H1 (cell line): ENCODE data around the gene SPINT2. TPM values are rescaled to one million over a fixed set of nuclear protein-coding genes. Genes with fewer than 3 reads are reported as not detected.

Experiments
- CTCF ChIA-PET: fragments of 300-600 bp; sonication (Branson Sonifier 250); formaldehyde crosslinking; loops from one replicate; lab custom pipeline; 2021; ENCODE audit not compliant: partially characterized antibody; lab: Charles Lee
- POLR2A ChIA-PET: fragments of 300-600 bp; sonication (Branson Sonifier 250); formaldehyde crosslinking; loops from one replicate; lab custom pipeline; 2021; ENCODE audit warnings: inconsistent platforms; ENCODE audit not compliant: partially characterized antibody; lab: Charles Lee
- DNase-seq, 2 experiments: peaks; one replicate each; pipeline versions ENCODE4 v3.0.0 to v3.0.0-alpha.2; 2010 to 2022; ENCODE audit warnings: low spot score in 2 of 2, low read depth in 1 of 2, mixed read lengths in 1 of 2
- FAIRE-seq: peaks from 2 replicates; lab custom pipeline; 2011; peaks lifted over from hg19 to GRCh38; lab: Jason Lieb, UNC
- H2AFZ ChIP-seq: 2 replicates; pipeline ENCODE4 v1.8.1; 2012; ENCODE audit warnings: low read length, inconsistent platforms
- H2AK5ac ChIP-seq: 2 replicates; pipeline ENCODE4 v1.6.1; 2013; ENCODE audit warnings: low read depth, low read length
- H2BK120ac ChIP-seq: replicated peaks from 2 replicates; pipeline ENCODE3; 2013; ENCODE audit warnings: low read depth, low read length, inconsistent platforms
- H2BK12ac ChIP-seq: 2 replicates; pipeline ENCODE4 v1.6.1; 2013; ENCODE audit warnings: low read depth, low read length
- H2BK15ac ChIP-seq: 2 replicates; pipeline ENCODE4 v1.6.1; 2013; ENCODE audit warnings: low read length
- H2BK20ac ChIP-seq: 2 replicates; pipeline ENCODE4 v1.6.1; 2013; ENCODE audit warnings: low read length
- H2BK5ac ChIP-seq: 2 replicates; pipeline ENCODE4 v1.6.1; 2013; ENCODE audit warnings: low read depth, low read length
- H3K14ac ChIP-seq: 2 replicates; pipeline ENCODE4 v1.6.1; 2013; ENCODE audit warnings: inconsistent platforms; ENCODE audit not compliant: insufficient read length
- H3K18ac ChIP-seq: 2 replicates; pipeline ENCODE4 v1.6.1; 2013; ENCODE audit warnings: low read length; ENCODE audit errors: extremely low read depth
- H3K23ac ChIP-seq: 2 replicates; pipeline ENCODE4 v1.6.1; 2013; ENCODE audit warnings: inconsistent platforms; ENCODE audit not compliant: insufficient read length
- H3K23me2 ChIP-seq: 2 replicates; pipeline ENCODE4 v1.6.1; 2013; ENCODE audit warnings: low read depth, low read length
- H3K27ac ChIP-seq: 2 replicates; pipeline ENCODE4 v1.6.1; 2011; ENCODE audit warnings: low read depth, low read length, inconsistent platforms
- H3K27me3 ChIP-seq, 4 experiments: replicated peaks in 1 of 4; 1 replicate in 1 of 4; 2 replicates in 3 of 4; pipeline versions ENCODE4 v1.6.1 to v1.8.1; 2011 to 2013; ENCODE audit warnings: low read length in 3 of 4, mild to moderate bottlenecking in 3 of 4, inconsistent platforms in 2 of 4, mixed read lengths in 2 of 4, moderate library complexity in 1 of 4; ENCODE audit not compliant: control insufficient read depth in 3 of 4, insufficient read depth in 3 of 4; ENCODE audit errors: extremely low read depth in 1 of 4
- H3K36me3 ChIP-seq, 4 experiments: 2 replicates each; pipeline versions ENCODE4 v1.6.1 to v1.8.1; 2011 to 2013; ENCODE audit warnings: mild to moderate bottlenecking in 4 of 4, low read length in 3 of 4, moderate library complexity in 2 of 4, control low read depth in 1 of 4, inconsistent platforms in 1 of 4; ENCODE audit not compliant: insufficient read depth in 4 of 4, control insufficient read depth in 2 of 4
- H3K4ac ChIP-seq: replicated peaks from 2 replicates; pipeline ENCODE3; 2013; ENCODE audit warnings: low read length, low read depth, mixed read lengths, inconsistent platforms; ENCODE audit not compliant: insufficient read length
- H3K4me1 ChIP-seq, 4 experiments: replicated peaks in 1 of 4; 1 replicate in 1 of 4; 2 replicates in 3 of 4; pipeline versions ENCODE4 v1.6.1 to v1.8.1; 2011 to 2013; ENCODE audit warnings: low read length in 3 of 4, inconsistent platforms in 2 of 4, mixed read lengths in 1 of 4; ENCODE audit not compliant: insufficient read depth in 4 of 4, control insufficient read depth in 3 of 4
- H3K4me2 ChIP-seq, 2 experiments: 2 replicates each; pipeline versions ENCODE4 v1.6.1 to v1.8.1; 2011 to 2013; ENCODE audit warnings: low read depth in 2 of 2, low read length in 2 of 2, control low read depth in 1 of 2, inconsistent platforms in 1 of 2, mild to moderate bottlenecking in 1 of 2; ENCODE audit not compliant: insufficient read depth in 1 of 2
- H3K4me3 ChIP-seq, 4 experiments: fragments of 200-600, 300-600 bp in 1 of 4; sonication (generic), shearing (Covaris generic), sonication (Bioruptor Twin) in 1 of 4; 2 replicates each; pipeline versions ENCODE4 v1.5.1 to v1.8.1; 2011 to 2016; ENCODE audit warnings: low read length in 4 of 4, low read depth in 3 of 4, control low read depth in 2 of 4, inconsistent platforms in 2 of 4, mild to moderate bottlenecking in 2 of 4, mixed read lengths in 1 of 4, moderate library complexity in 1 of 4; ENCODE audit not compliant: insufficient read depth in 2 of 4; ENCODE audit errors: extremely low read depth in 1 of 4
- H3K56ac ChIP-seq: replicated peaks from 2 replicates; pipeline ENCODE3; 2013; ENCODE audit warnings: low read depth, mild to moderate bottlenecking, mixed read lengths, low read length, inconsistent platforms; ENCODE audit not compliant: insufficient read length
- H3K79me1 ChIP-seq: 2 replicates; pipeline ENCODE4 v1.6.1; 2013; ENCODE audit warnings: low read depth, low read length, control low read depth
- H3K79me2 ChIP-seq, 2 experiments: 2 replicates each; pipeline versions ENCODE4 v1.6.1 to v1.8.1; 2012 to 2013; ENCODE audit warnings: low read length in 2 of 2, mild to moderate bottlenecking in 2 of 2, inconsistent platforms in 1 of 2; ENCODE audit not compliant: insufficient read depth in 2 of 2, control insufficient read depth in 1 of 2
- H3K9ac ChIP-seq, 4 experiments: replicated peaks in 1 of 4; 1 replicate in 1 of 4; 2 replicates in 3 of 4; pipeline versions ENCODE4 v1.6.1 to v1.8.1; 2011 to 2013; ENCODE audit warnings: low read depth in 3 of 4, low read length in 3 of 4, control low read depth in 2 of 4, mild to moderate bottlenecking in 2 of 4, moderate library complexity in 2 of 4, inconsistent platforms in 1 of 4; ENCODE audit errors: extremely low read depth in 1 of 4
- H3K9me3 ChIP-seq, 2 experiments: 2 replicates each; pipeline versions ENCODE4 v1.6.1 to v1.8.1; 2012 to 2013; ENCODE audit warnings: mild to moderate bottlenecking in 2 of 2, moderate library complexity in 2 of 2, control low read depth in 1 of 2, inconsistent platforms in 1 of 2, low read depth in 1 of 2, low read length in 1 of 2, mixed read lengths in 1 of 2; ENCODE audit not compliant: insufficient read depth in 2 of 2
- H4K20me1 ChIP-seq, 2 experiments: replicated peaks in 1 of 2; 2 replicates each; pipeline versions ENCODE3 to v1.8.1; 2011 to 2013; ENCODE audit warnings: inconsistent platforms in 2 of 2, low read length in 2 of 2, mild to moderate bottlenecking in 1 of 2; ENCODE audit not compliant: insufficient read depth in 2 of 2, control insufficient read depth in 1 of 2
- H4K5ac ChIP-seq: 2 replicates; pipeline ENCODE4 v1.6.1; 2013; ENCODE audit warnings: low read length, low read depth, mixed read lengths, inconsistent platforms; ENCODE audit not compliant: insufficient read length
- H4K8ac ChIP-seq: 2 replicates; pipeline ENCODE4 v1.8.0; 2013; ENCODE audit warnings: mild to moderate bottlenecking, moderate library complexity, low read length, inconsistent platforms; ENCODE audit not compliant: insufficient read depth; ENCODE audit errors: extremely low read depth
- H4K91ac ChIP-seq: replicated peaks from 2 replicates; pipeline ENCODE3; 2013; ENCODE audit warnings: low read length, mixed read lengths, inconsistent platforms; ENCODE audit not compliant: insufficient read length
- CEBPB ChIP-seq: IDR thresholded peaks from 2 replicates; pipeline ENCODE4 v1.6.1; 2012; ENCODE audit warnings: low read depth, low read length
- WGBS, 2 experiments: shearing (Covaris generic) in 1 of 2; methylation state at CpG; one replicate each; pipeline versions ENCODE4 v1.1.6 to v1.1.7; 2013 to 2015; ENCODE audit warnings: low lambda C conversion rate in 2 of 2, mixed read lengths in 2 of 2, inconsistent platforms in 1 of 2, low coverage in 1 of 2, missing lambda C conversion rate in 1 of 2; ENCODE audit not compliant: insufficient replicate concordance in 2 of 2, insufficient coverage in 1 of 2, insufficient read length in 1 of 2; ENCODE audit errors: extremely low coverage in 1 of 2, missing lambda C conversion rate in 1 of 2; 5-methylcytosine and 5-hydroxymethylcytosine counted together
- polyA plus RNA-seq, 7 experiments: library from polyadenylated mRNA; depleted of rRNA in 3 of 7; stranded (reverse) in 5 of 7; unstranded in 2 of 7; fragments of >200 nt in 5 of 7; fragments of 200-250 nt in 2 of 7; gene quantifications; 1 replicate in 5 of 7; 2 replicates in 1 of 7; 4 replicates in 1 of 7; pipeline versions ENCODE4 v1.2.1 to v1.2.3, GENCODE V29; 2011 to 2013; ENCODE audit warnings: missing spikeins in 2 of 7, mixed read lengths in 2 of 7
- total RNA-seq: library from RNA; stranded (reverse); fragmentation: NEBNext Ultra II Directional; extraction: Animal tissue kit (Norgen Biotek cat#: 25700); gene quantifications from 2 replicates; pipeline ENCODE4 v1.2.1, GENCODE V29; 2021

The SPINT2 gene
- total and polyA plus RNA-seq, 2 of the 8 experiments (the other 6 are each of a cell fraction or from before 2014, with no cell fraction given): 294 to 296 TPM

DNA sequence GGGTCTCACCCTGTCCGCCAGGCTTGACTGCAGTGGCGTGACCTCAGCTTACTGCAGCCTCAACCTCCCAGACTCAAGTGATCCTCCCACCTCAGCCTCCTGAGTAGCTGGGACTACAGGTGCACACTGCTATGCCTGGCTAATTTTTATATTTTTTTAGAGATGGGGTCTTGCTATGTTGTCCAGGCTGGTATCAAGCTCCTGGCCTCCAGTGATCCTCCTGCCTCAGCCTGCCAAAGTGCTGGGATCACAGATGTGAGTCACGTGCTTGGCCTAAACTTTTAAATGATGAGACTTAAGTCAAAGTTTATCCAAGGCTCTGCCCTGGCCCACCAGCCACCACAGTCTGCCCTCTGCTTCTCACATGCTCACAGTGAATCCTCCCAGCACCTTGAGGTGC lies 41.9 kb downstream of the SPINT2 start:
- no peaks in the 10 kb centered on the region; a peak in 1 of 7 replicates for H3K27me3 ChIP-seq
- FAIRE-seq: no peak
- POLR2A ChIA-PET: interaction anchor here (0.6 to 5.0 kb wide), 3 partner anchors 12 to 25 kb away, joined by 3 to 34 read pairs (median 3); no protein-coding TSS in a partner anchor

More for the DNA sequence above, 41.9 kb downstream of the SPINT2 start:
- H3K9ac ChIP-seq: no peak overlapping the region
- H4K91ac ChIP-seq: no peak overlapping the region
- no peak overlapping the region for H2BK12ac ChIP-seq
- H3K4me2 ChIP-seq: no peak overlapping the region
- H3K23me2 ChIP-seq: peaks cover 12% of the 10 kb centered on the region; the same call in 1 of the 2 replicates
- H3K79me2 ChIP-seq: peaks cover 0 to 3% of the 10 kb centered on the region in 2 experiments; a peak in 1 of 4 replicates
- CTCF ChIA-PET: interaction anchor here (0.6 to 1.5 kb wide), 3 partner anchors 28 to 81 kb away, joined by 3 read pairs; no protein-coding TSS in a partner anchor
- H3K23ac ChIP-seq: no peak overlapping the region
- H3K4ac ChIP-seq: no peak overlapping the region
- no peak overlapping the region for H2BK20ac ChIP-seq
- H3K56ac ChIP-seq: no peak overlapping the region
- no peak for TF ChIP-seq CEBPB
- H3K4me1 ChIP-seq: peaks cover 0 to 14% (median 4%) of the 10 kb centered on the region in 4 experiments; a peak in 4 of 7 replicates
- DNase-seq: no peak
- no peak overlapping the region for H4K8ac ChIP-seq
- no peaks in the 10 kb centered on the region for H3K9me3 ChIP-seq
- no peak overlapping the region for H2BK15ac ChIP-seq
- H3K79me1 ChIP-seq: peaks cover 7% of the 10 kb centered on the region
- H3K27ac ChIP-seq: no peak overlapping the region
- no peak overlapping the region for H3K18ac ChIP-seq
- H2BK5ac ChIP-seq: no peak overlapping the region
- WGBS, 2 experiments: 94% methylated on average over 3 of the region's 3 CpGs; no CpG with 5 or more reads in 1 of the 2 experiments
- H3K4me3 ChIP-seq: no peak overlapping the region
- peaks cover 0 to 18% (median 9%) of the 10 kb centered on the region in 4 experiments; a peak in 5 of 8 replicates for H3K36me3 ChIP-seq
- no peak overlapping the region for H2AK5ac ChIP-seq
- no peak overlapping the region for H3K14ac ChIP-seq
- H4K20me1 ChIP-seq: peaks cover 4 to 16% of the 10 kb centered on the region in 2 experiments
- no peak overlapping the region for H2AFZ ChIP-seq
- no peak overlapping the region for H2BK120ac ChIP-seq
- H4K5ac ChIP-seq: no peak overlapping the region
